Measurements from ENCODE around the gene MAB21L4. TPM values are rescaled to one million over a fixed set of nuclear protein-coding genes. Genes with fewer than 3 reads are reported as not detected.
A peak's percentile ranks its signal among the peaks of the same experiment; 100 is the strongest.

Gene MAB21L4
- total RNA-seq, 4 donors from 2014 or later: not detected

- intact Hi-C loops (cut with DNase I; ENCODE audit: low total_unique reads): no loop called here
- peak in 1 of 2 donors; percentile 23 for DNase-seq
- Histone ChIP-seq H3K27ac (peak overlapping the region in 3 of 4 donors; percentile 25 to 46 (median 39)), H3K4me1 (peaks cover 6 to 12% of the 10 kb centered on the region in 2 donors), H3K27me3 (no peaks in the 10 kb centered on the region), H3K4me3 (no peak overlapping the region), H3K36me3 (no peaks in the 10 kb centered on the region), H3K9me3 (no peaks in the 10 kb centered on the region)
- peak; percentile 71 to 75 for ATAC-seq
- in situ Hi-C loops (cut with MboI; ENCODE audit: low sequenced_read_pairs in 4 of 4): no loop called here
- TF ChIP-seq POLR2A (IDR thresholded peaks at IDR 0.05): no peak
- TF ChIP-seq CTCF (IDR thresholded peaks at IDR 0.05 in 4 of 5, conservative IDR thresholded peaks at IDR 0.05 in 1 of 5): no peak
Observed at GRCh38 chr2:240898731-240899467, 2.9 kb upstream of the MAB21L4 start.

DNA sequence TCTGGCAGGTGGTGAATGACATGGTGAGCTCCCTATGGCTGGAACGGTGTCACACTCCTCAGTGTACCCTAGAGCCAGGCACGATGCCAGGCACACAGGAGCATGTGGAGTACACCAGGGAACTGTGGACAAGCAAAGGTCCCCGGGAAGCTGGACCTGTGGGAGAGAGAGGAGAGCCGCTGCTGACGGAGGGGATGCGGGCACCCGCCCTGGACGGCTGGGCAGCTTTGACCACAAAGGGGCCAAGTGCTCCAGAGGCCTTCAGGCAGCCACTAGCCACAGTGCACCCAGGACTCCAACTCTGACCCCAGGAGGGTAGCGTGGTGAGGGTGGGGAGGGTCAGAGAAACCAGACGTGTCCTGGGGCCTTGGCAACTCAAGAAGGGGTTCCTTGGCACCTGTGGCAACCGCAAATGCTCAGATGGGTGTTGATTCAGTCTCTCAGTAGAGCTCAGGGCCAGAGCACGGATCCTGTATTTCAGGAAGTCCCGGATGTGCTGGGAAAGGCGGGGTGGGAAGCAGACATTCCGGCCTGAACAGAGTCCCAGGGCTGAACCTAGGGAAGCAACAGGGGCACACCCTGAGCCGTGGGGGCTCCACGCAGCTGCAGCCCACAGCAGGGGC lies 2.3 kb upstream of the MAB21L4 start:
- intact Hi-C loops (cut with DNase I; ENCODE audit: low total_unique reads): no loop called here
- Histone ChIP-seq H3K27me3 (no peaks in the 10 kb centered on the region), H3K9me3 (no peaks in the 10 kb centered on the region), H3K4me3 (no peak overlapping the region), H3K27ac (peak overlapping the region in 3 of 4 donors; percentile 25 to 46 (median 45)), H3K36me3 (no peaks in the 10 kb centered on the region), H3K4me1 (peaks cover 6 to 12% of the 10 kb centered on the region in 2 donors)
- TF ChIP-seq POLR2A (IDR thresholded peaks at IDR 0.05) (no peak), CTCF (IDR thresholded peaks at IDR 0.05 in 4 of 5, conservative IDR thresholded peaks at IDR 0.05 in 1 of 5) (no peak)
- in situ Hi-C loops (cut with MboI; ENCODE audit: low sequenced_read_pairs in 4 of 4): no loop called here
- no peak for DNase-seq
- ATAC-seq: peak; percentile 25 to 36

GRCh38 chr2:240896871-240897692 lies 1.1 kb upstream of the MAB21L4 start:
- Histone ChIP-seq H3K27me3 (no peaks in the 10 kb centered on the region), H3K36me3 (no peaks in the 10 kb centered on the region), H3K27ac (no peak overlapping the region), H3K4me1 (peaks cover 6 to 12% of the 10 kb centered on the region in 2 donors), H3K4me3 (no peak overlapping the region), H3K9me3 (no peaks in the 10 kb centered on the region)
- ATAC-seq (no peak), DNase-seq (no peak)
- TF ChIP-seq POLR2A (IDR thresholded peaks at IDR 0.05) (no peak), CTCF (IDR thresholded peaks at IDR 0.05 in 4 of 5, conservative IDR thresholded peaks at IDR 0.05 in 1 of 5) (no peak)
- intact Hi-C loops (cut with DNase I; ENCODE audit: low total_unique reads) (no loop called here), in situ Hi-C loops (cut with MboI; ENCODE audit: low sequenced_read_pairs in 4 of 4) (no loop called here)

- Histone ChIP-seq H3K27ac (no peak overlapping the region), H3K36me3 (no peaks in the 10 kb centered on the region), H3K27me3 (no peaks in the 10 kb centered on the region), H3K9me3 (no peaks in the 10 kb centered on the region), H3K4me3 (no peak overlapping the region), H3K4me1 (peaks cover 6 to 12% of the 10 kb centered on the region in 2 donors)
- DNase-seq: no peak
- intact Hi-C loops (cut with DNase I; ENCODE audit: low total_unique reads) (no loop called here), in situ Hi-C loops (cut with MboI; ENCODE audit: low sequenced_read_pairs in 4 of 4) (no loop called here)
- no peak for TF ChIP-seq POLR2A (IDR thresholded peaks at IDR 0.05)
- TF ChIP-seq CTCF (IDR thresholded peaks at IDR 0.05 in 4 of 5, conservative IDR thresholded peaks at IDR 0.05 in 1 of 5): no peak
- ATAC-seq: no peak
Observed at GRCh38 chr2:240896394-240896793, 438 bp upstream of the MAB21L4 start.

Data from gastrocnemius medialis (tissue), 4 donors.